Thoracic aorta (tissue), 2 donors: ENCODE results near the gene STK39. TPM values are rescaled to one million over a fixed set of nuclear protein-coding genes. Genes with fewer than 3 reads are reported as not detected.
A peak's percentile ranks its signal among the peaks of the same experiment; 100 is the strongest.

Experiments
- ATAC-seq: fragments of 150-250 bp; one replicate; pipeline ENCODE4 v1.8.0; 2017; ENCODE audit warnings: low read depth; ENCODE audit not compliant: insufficient number of reproducible peaks, low FRiP score
- DNase-seq: peaks from one replicate; pipeline ENCODE4 v3.0.0-alpha.2; 2020; ENCODE audit warnings: low spot score
- H3K27ac ChIP-seq, 2 donors: fragments of 200-600 bp; sonication (generic); 1 replicate in 1 of 2; 2 replicates in 1 of 2; pipeline ENCODE4 v1.5.1; 2016; ENCODE audit warnings: mild to moderate bottlenecking in 2 of 2, moderate library complexity in 2 of 2
- H3K27me3 ChIP-seq: fragments of 200-600 bp; sonication (generic); replicated peaks from 2 replicates; pipeline ENCODE4 v1.6.0; 2016; ENCODE audit warnings: mild to moderate bottlenecking; ENCODE audit not compliant: insufficient read depth
- H3K36me3 ChIP-seq: fragments of 200-600 bp; sonication (generic); one replicate; pipeline ENCODE4 v1.5.1; 2016
- H3K4me1 ChIP-seq, 2 donors: fragments of 200-600 bp; sonication (generic); 1 replicate in 1 of 2; 2 replicates in 1 of 2; pipeline versions ENCODE4 v1.5.1 to v1.6.0; 2016; ENCODE audit warnings: low read depth in 2 of 2, mild to moderate bottlenecking in 1 of 2; ENCODE audit not compliant: control insufficient read depth in 1 of 2
- H3K4me3 ChIP-seq: fragments of 200-600 bp; sonication (generic); 2 replicates; pipeline ENCODE4 v1.5.1; 2016; ENCODE audit warnings: mild to moderate bottlenecking
- H3K9me3 ChIP-seq: fragments of 200-600 bp; sonication (generic); 2 replicates; pipeline ENCODE4 v1.5.1; 2016
- total RNA-seq, 2 donors: library from RNA; depleted of rRNA; stranded (reverse); fragments of >200 nt; gene quantifications; one replicate each; pipeline versions ENCODE4 v1.1.0 to v1.2.3, GENCODE V29; 2016
- TF ChIP-seq, protein P1 (sequence below): fragments of 200-600 bp; sonication (generic); IDR thresholded peaks from one replicate; pipeline ENCODE4 v1.5.1; 2019; ENCODE audit warnings: antibody characterized with exemption

Gene STK39
- total RNA-seq, 2 donors from 2014 or later, result 11.5 to 18.5 TPM

DNA sequence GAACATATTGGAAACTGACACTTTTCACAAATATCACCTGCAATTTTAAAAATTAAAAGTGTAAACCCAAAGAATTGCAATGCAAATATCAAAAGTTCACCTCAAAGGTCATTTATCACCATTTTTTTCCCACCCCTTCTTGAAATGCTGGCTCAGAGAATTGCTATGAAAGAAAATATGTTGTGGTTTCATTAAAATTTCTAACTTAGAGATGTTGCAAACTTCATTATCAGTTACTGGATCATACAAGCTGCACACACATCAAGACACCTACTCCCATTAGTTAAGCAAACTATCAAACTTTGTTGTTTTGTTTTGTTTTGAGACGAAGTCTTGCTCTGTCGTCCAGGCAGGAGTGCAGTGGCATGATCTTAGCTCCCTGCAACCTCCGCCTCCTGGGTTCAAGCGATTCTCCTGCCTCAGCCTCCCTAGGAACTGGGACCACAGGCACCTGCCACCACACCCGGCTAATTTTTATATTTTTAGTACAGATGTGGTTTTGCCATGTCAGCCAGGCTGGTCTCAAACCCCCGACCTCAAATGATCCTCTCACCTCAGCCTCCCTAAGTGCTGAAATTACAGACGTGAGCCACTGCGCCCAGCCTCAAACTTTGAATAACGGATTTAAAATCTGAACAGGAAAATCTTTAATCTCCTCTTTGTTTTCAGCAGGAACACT is 37.0 kb downstream of the STK39 start:
- DNase-seq (no peak), ATAC-seq (no peak)
- H3K27me3 ChIP-seq, result no peaks in the 10 kb centered on the region
- H3K4me3 ChIP-seq, result peak overlapping the region; percentile 56
- no peaks in the 10 kb centered on the region for H3K9me3 ChIP-seq
- H3K27ac ChIP-seq, result no peak overlapping the region
- TF ChIP-seq, protein P1, sequence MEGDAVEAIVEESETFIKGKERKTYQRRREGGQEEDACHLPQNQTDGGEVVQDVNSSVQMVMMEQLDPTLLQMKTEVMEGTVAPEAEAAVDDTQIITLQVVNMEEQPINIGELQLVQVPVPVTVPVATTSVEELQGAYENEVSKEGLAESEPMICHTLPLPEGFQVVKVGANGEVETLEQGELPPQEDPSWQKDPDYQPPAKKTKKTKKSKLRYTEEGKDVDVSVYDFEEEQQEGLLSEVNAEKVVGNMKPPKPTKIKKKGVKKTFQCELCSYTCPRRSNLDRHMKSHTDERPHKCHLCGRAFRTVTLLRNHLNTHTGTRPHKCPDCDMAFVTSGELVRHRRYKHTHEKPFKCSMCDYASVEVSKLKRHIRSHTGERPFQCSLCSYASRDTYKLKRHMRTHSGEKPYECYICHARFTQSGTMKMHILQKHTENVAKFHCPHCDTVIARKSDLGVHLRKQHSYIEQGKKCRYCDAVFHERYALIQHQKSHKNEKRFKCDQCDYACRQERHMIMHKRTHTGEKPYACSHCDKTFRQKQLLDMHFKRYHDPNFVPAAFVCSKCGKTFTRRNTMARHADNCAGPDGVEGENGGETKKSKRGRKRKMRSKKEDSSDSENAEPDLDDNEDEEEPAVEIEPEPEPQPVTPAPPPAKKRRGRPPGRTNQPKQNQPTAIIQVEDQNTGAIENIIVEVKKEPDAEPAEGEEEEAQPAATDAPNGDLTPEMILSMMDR, result no peak
- peaks cover 3 to 7% of the 10 kb centered on the region in 2 donors for H3K4me1 ChIP-seq
- H3K36me3 ChIP-seq, result no peaks in the 10 kb centered on the region

- Histone ChIP-seq H3K4me3 (no peak overlapping the region), H3K27me3 (no peaks in the 10 kb centered on the region), H3K27ac (no peak overlapping the region), H3K4me1 (peaks cover 3 to 7% of the 10 kb centered on the region in 2 donors), H3K36me3 (no peaks in the 10 kb centered on the region), H3K9me3 (no peaks in the 10 kb centered on the region)
- DNase-seq, result no peak
- no peak for ATAC-seq
- TF ChIP-seq, protein P1, result no peak
These were observed 38.7 kb downstream of the STK39 start for GRCh38 chr2:168208652-168209051.

GRCh38 chr2:168207851-168208250 is 39.5 kb downstream of the STK39 start:
- Histone ChIP-seq H3K36me3 (no peaks in the 10 kb centered on the region), H3K9me3 (no peaks in the 10 kb centered on the region), H3K27me3 (no peaks in the 10 kb centered on the region), H3K4me3 (no peak overlapping the region), H3K27ac (no peak overlapping the region), H3K4me1 (peaks cover 3 to 7% of the 10 kb centered on the region in 2 donors)
- ATAC-seq (no peak), DNase-seq (no peak)
- TF ChIP-seq, protein P1, result no peak

DNA sequence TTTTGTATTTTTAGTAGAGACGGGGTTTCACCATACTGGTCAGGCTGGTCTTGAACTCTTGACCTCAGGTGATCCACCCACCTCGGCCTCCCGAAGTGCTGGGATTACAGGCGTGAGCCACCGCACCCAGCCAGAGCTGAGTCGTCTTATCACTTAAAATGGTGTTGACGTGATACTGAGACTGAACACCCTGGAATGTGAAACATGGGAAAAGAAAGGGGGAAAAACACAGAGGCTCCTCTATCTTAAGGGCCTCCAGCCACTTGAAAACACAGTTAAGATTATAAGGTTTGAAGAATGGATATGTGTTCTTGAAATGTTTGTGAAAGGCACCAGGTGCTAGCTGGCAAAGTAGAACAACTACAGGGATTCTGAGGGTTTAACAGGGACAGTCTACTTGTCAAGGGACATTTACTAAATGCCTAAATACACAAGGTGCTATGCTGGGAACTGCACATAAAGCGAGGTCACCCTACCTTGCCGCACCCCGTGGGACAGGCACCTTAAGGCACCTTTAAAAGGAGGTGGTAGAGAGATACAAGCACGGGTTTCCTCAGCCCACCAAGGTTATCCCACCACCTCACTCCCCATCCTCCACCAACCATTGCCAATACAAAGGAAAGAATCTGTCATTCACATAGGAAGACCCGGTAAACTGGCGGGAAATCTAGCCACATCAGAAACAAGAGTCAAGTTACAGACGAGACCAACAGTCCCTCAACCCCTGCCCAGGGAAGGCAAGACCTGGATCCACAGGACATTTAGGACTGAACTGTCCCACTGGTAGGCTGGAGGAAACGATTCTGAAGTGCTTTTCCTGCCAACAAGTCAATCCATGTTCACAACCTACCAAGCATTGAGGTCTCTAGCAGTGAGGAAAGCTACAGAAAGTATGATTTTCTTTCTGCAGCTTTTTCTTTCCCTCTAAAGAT is 43.4 kb downstream of the STK39 start:
- DNase-seq (no peak), ATAC-seq (no peak)
- Histone ChIP-seq H3K4me1 (no peaks in the 10 kb centered on the region), H3K9me3 (no peaks in the 10 kb centered on the region), H3K4me3 (no peak overlapping the region), H3K27ac (no peak overlapping the region), H3K36me3 (no peaks in the 10 kb centered on the region), H3K27me3 (no peaks in the 10 kb centered on the region)
- TF ChIP-seq, protein P1, result no peak

- ATAC-seq (no peak), DNase-seq (no peak)
- Histone ChIP-seq H3K27me3 (no peaks in the 10 kb centered on the region), H3K9me3 (no peaks in the 10 kb centered on the region), H3K36me3 (no peaks in the 10 kb centered on the region), H3K4me3 (no peak overlapping the region), H3K4me1 (no peaks in the 10 kb centered on the region), H3K27ac (no peak overlapping the region)
- TF ChIP-seq, protein P1, result no peak
These were observed 45.7 kb downstream of the STK39 start for GRCh38 chr2:168201584-168202116.
